Suprapubic skin (tissue), 4 donors: ENCODE measurements around the gene RRM1.

Source experiments
- CTCF ChIP-seq, 2 donors: fragments of 200-600 bp in 1 of 2; fragments of 450-650 bp in 1 of 2; sonication (generic) in 1 of 2; IDR thresholded peaks; one replicate each; pipeline ENCODE4 v1.5.1; 2016 to 2019; ENCODE audit warnings: antibody characterized with exemption in 2 of 2, mild to moderate bottlenecking in 1 of 2, moderate library complexity in 1 of 2
- EP300 ChIP-seq: sonication (generic); formaldehyde crosslinking; IDR thresholded peaks from one replicate; pipeline ENCODE4 v1.6.1; 2017; ENCODE audit warnings: antibody characterized with exemption
- POLR2A ChIP-seq, 2 donors: fragments of 450-650 bp; IDR thresholded peaks; one replicate each; pipeline ENCODE4 v1.6.1; 2017; ENCODE audit warnings: antibody characterized with exemption in 2 of 2, mild to moderate bottlenecking in 2 of 2, moderate library complexity in 2 of 2
- POLR2AphosphoS5 ChIP-seq, 3 donors: sonication (generic); formaldehyde crosslinking; IDR thresholded peaks; one replicate each; pipeline ENCODE4 v1.6.1; 2017; ENCODE audit warnings: antibody characterized with exemption in 3 of 3

GRCh38 chr11:4071914-4072313 is 22.7 kb upstream of the RRM1 start:
- TF ChIP-seq POLR2A (IDR thresholded peaks at IDR 0.05) (no peak), CTCF (IDR thresholded peaks at IDR 0.05) (no peak), POLR2AphosphoS5 (IDR thresholded peaks at IDR 0.05) (no peak), EP300 (no peak)
